HAP-1 (cell line): ENCODE results near the gene TNPO3.

Experiments used
- DNase-seq, 2 experiments: peaks; one replicate each; pipeline ENCODE4 v3.0.0-alpha.2; 2016 to 2020; ENCODE audit warnings: low spot score in 2 of 2
- H3K27me3 ChIP-seq: fragments of 250-450 bp; sonication (Bioruptor Pico); 2 replicates; pipeline ENCODE4 v1.5.1; 2020; ENCODE audit warnings: low read depth, mild to moderate bottlenecking, moderate library complexity
- H3K36me3 ChIP-seq: fragments of 250-450 bp; sonication (Bioruptor Pico); replicated peaks from 2 replicates; pipeline ENCODE4 v1.5.1; 2020; ENCODE audit warnings: mild to moderate bottlenecking
- H3K4me1 ChIP-seq: fragments of 250-450 bp; sonication (Bioruptor Pico); 2 replicates; pipeline ENCODE4 v1.5.1; 2020; ENCODE audit warnings: mild to moderate bottlenecking
- H3K4me3 ChIP-seq: fragments of 250-450 bp; sonication (Bioruptor Pico); 2 replicates; pipeline ENCODE4 v1.5.1; 2020; ENCODE audit warnings: mild to moderate bottlenecking, moderate library complexity
- H3K9me3 ChIP-seq: fragments of 250-450 bp; sonication (Bioruptor Pico); 2 replicates; pipeline ENCODE4 v1.5.1; 2020; ENCODE audit warnings: mild to moderate bottlenecking, moderate library complexity
- in situ Hi-C: fragments of 300-500 bp; cut with MboI; formaldehyde crosslinking; loops from 3 replicates; pipeline ENCODE4 v1.14.3; 2020; ENCODE audit warnings: low sequenced_read_pairs, inconsistent platforms, mixed read lengths

Gene TNPO3

GRCh38 chr7:128932862-128933179 is 122.1 kb downstream of the TNPO3 start:
- Histone ChIP-seq H3K4me3 (no peak overlapping the region), H3K9me3 (no peaks in the 10 kb centered on the region), H3K27me3 (no peaks in the 10 kb centered on the region), H3K36me3 (no peaks in the 10 kb centered on the region), H3K4me1 (no peaks in the 10 kb centered on the region)
- in situ Hi-C loops: no loop called here
- no peak for DNase-seq

GRCh38 chr7:128931965-128932861 is 122.7 kb downstream of the TNPO3 start:
- no peak for DNase-seq

GRCh38 chr7:128931190-128931798 is 123.6 kb downstream of the TNPO3 start:
- DNase-seq: no peak
- in situ Hi-C loops: no loop called here
- H3K27me3 ChIP-seq: no peaks in the 10 kb centered on the region
- no peaks in the 10 kb centered on the region for H3K36me3 ChIP-seq
- no peak overlapping the region for H3K4me3 ChIP-seq
- no peaks in the 10 kb centered on the region for H3K9me3 ChIP-seq
- no peaks in the 10 kb centered on the region for H3K4me1 ChIP-seq

More at GRCh38 chr7:128931965-128932861, 122.7 kb downstream of the TNPO3 start:
- Histone ChIP-seq H3K4me1 (no peaks in the 10 kb centered on the region), H3K27me3 (no peaks in the 10 kb centered on the region), H3K4me3 (no peak overlapping the region), H3K9me3 (no peaks in the 10 kb centered on the region), H3K36me3 (no peaks in the 10 kb centered on the region)
- in situ Hi-C loops: no loop called here

- Histone ChIP-seq H3K9me3 (no peaks in the 10 kb centered on the region), H3K4me3 (no peak overlapping the region), H3K36me3 (no peaks in the 10 kb centered on the region), H3K4me1 (no peaks in the 10 kb centered on the region), H3K27me3 (no peaks in the 10 kb centered on the region)
- in situ Hi-C loops: no loop called here
- DNase-seq: no peak
Measured at GRCh38 chr7:128928882-128929788, 125.8 kb downstream of the TNPO3 start.

GRCh38 chr7:128928159-128928813 is 126.6 kb downstream of the TNPO3 start:
- H3K27me3 ChIP-seq: no peaks in the 10 kb centered on the region
- no peaks in the 10 kb centered on the region for H3K36me3 ChIP-seq
- in situ Hi-C loops: no loop called here
- DNase-seq: no peak
- no peaks in the 10 kb centered on the region for H3K9me3 ChIP-seq
- no peak overlapping the region for H3K4me3 ChIP-seq
- H3K4me1 ChIP-seq: no peaks in the 10 kb centered on the region

GRCh38 chr7:128924707-128925588 is 130.0 kb downstream of the TNPO3 start:
- Histone ChIP-seq H3K9me3 (no peaks in the 10 kb centered on the region), H3K4me1 (no peaks in the 10 kb centered on the region), H3K27me3 (0 out of 2 replicates have a peak, but pooled peaks cover 7% of the 10 kb centered on the region), H3K36me3 (no peaks in the 10 kb centered on the region), H3K4me3 (no peak overlapping the region)
- in situ Hi-C loops: loop anchor here (25.0 kb wide), 1 partner anchor 162 kb away; no protein-coding TSS in a partner anchor
- DNase-seq: no peak

GRCh38 chr7:128923411-128923800 is 131.5 kb downstream of the TNPO3 start:
- Histone ChIP-seq H3K9me3 (no peaks in the 10 kb centered on the region), H3K4me3 (no peak overlapping the region), H3K36me3 (no peaks in the 10 kb centered on the region), H3K27me3 (0 out of 2 replicates have a peak, but pooled peaks cover 7% of the 10 kb centered on the region), H3K4me1 (no peaks in the 10 kb centered on the region)
- in situ Hi-C loops: loop anchor here (25.0 kb wide), 1 partner anchor 164 kb away; no protein-coding TSS in a partner anchor
- no peak for DNase-seq

GRCh38 chr7:128922496-128923410 is 132.2 kb downstream of the TNPO3 start:
- no peaks in the 10 kb centered on the region for H3K9me3 ChIP-seq
- in situ Hi-C loops: loop anchor here (25.0 kb wide), 1 partner anchor 165 kb away; no protein-coding TSS in a partner anchor
- no peak for DNase-seq
- 0 out of 2 replicates have a peak, but pooled peaks cover 7% of the 10 kb centered on the region for H3K27me3 ChIP-seq
- H3K36me3 ChIP-seq: no peaks in the 10 kb centered on the region
- no peaks in the 10 kb centered on the region for H3K4me1 ChIP-seq
- no peak overlapping the region for H3K4me3 ChIP-seq

GRCh38 chr7:128921866-128922440 is 133.0 kb downstream of the TNPO3 start:
- H3K9me3 ChIP-seq: no peaks in the 10 kb centered on the region
- in situ Hi-C loops: loop anchor here (25.0 kb wide), 1 partner anchor 165 kb away; no protein-coding TSS in a partner anchor
- H3K4me1 ChIP-seq: no peaks in the 10 kb centered on the region
- H3K36me3 ChIP-seq: no peaks in the 10 kb centered on the region
- 0 out of 2 replicates have a peak, but pooled peaks cover 7% of the 10 kb centered on the region for H3K27me3 ChIP-seq
- DNase-seq: no peak
- H3K4me3 ChIP-seq: no peak overlapping the region

- H3K36me3 ChIP-seq: no peaks in the 10 kb centered on the region
- no peaks in the 10 kb centered on the region for H3K4me1 ChIP-seq
- no peak overlapping the region for H3K4me3 ChIP-seq
- 0 out of 2 replicates have a peak, but pooled peaks cover 7% of the 10 kb centered on the region for H3K27me3 ChIP-seq
- in situ Hi-C loops: loop anchor here (25.0 kb wide), 1 partner anchor 166 kb away; no protein-coding TSS in a partner anchor
- no peak for DNase-seq
- H3K9me3 ChIP-seq: no peaks in the 10 kb centered on the region
Measured at GRCh38 chr7:128920913-128921582, 133.9 kb downstream of the TNPO3 start.
